ENCODE data around the gene PRM2.

The PRM2 gene

GRCh38 chr16:11289202-11289601 is 12.9 kb upstream of the PRM2 start:
- no peak for DNase-seq

- no peak for DNase-seq
Measured at GRCh38 chr16:11285842-11286241, 9.6 kb upstream of the PRM2 start.

- DNase-seq: no peak
Measured at GRCh38 chr16:11283820-11284248, 7.6 kb upstream of the PRM2 start.

GRCh38 chr16:11280616-11281522 is 4.6 kb upstream of the PRM2 start, which contains the start of gene PRM1:
Gene PRM1 (minus strand): TSS chr16:11281330. CDS start chr16:11281238, 92 bp downstream.
- no peak for DNase-seq

GRCh38 chr16:11278681-11279628 is 2.7 kb upstream of the PRM2 start:
- DNase-seq: no peak

GRCh38 chr16:11277607-11278337 is 1.5 kb upstream of the PRM2 start:
- no peak for DNase-seq

- no peak for DNase-seq
Measured at GRCh38 chr16:11276896-11277593, 765 bp upstream of the PRM2 start.

- DNase-seq: no peak
Measured at GRCh38 chr16:11274964-11275363, 1.3 kb downstream of the PRM2 start.

GRCh38 chr16:11273721-11274324 is 2.5 kb downstream of the PRM2 start:
- no peak for DNase-seq

- DNase-seq: no peak
Measured at GRCh38 chr16:11272921-11273720, 3.2 kb downstream of the PRM2 start, which contains the start of gene PRM3. Gene PRM3 (minus strand): TSS chr16:11273629. CDS start chr16:11273595, 34 bp downstream.

GRCh38 chr16:11272484-11272883 is 3.8 kb downstream of the PRM2 start:
- DNase-seq: no peak

GRCh38 chr16:11271610-11272009 is 4.7 kb downstream of the PRM2 start:
- no peak for DNase-seq

GRCh38 chr16:11270602-11271162 is 5.6 kb downstream of the PRM2 start:
- no peak for DNase-seq

- no peak for DNase-seq
Measured at GRCh38 chr16:11268921-11269375, 7.3 kb downstream of the PRM2 start, which contains the start of gene TNP2. Gene TNP2 (minus strand): TSS chr16:11269325. CDS start chr16:11269262, 63 bp downstream.

GRCh38 chr16:11265124-11265523 is 11.2 kb downstream of the PRM2 start:
- no peak for DNase-seq

GRCh38 chr16:11264155-11264832 is 12.0 kb downstream of the PRM2 start:
- DNase-seq: no peak

- no peak for DNase-seq
Measured at GRCh38 chr16:11263737-11264136, 12.5 kb downstream of the PRM2 start.

GRCh38 chr16:11262915-11263314 is 13.4 kb downstream of the PRM2 start:
- DNase-seq: no peak

- no peak for DNase-seq
Measured at GRCh38 chr16:11260596-11260966, 15.7 kb downstream of the PRM2 start.
